PC-9 (cell line): ENCODE results near the gene FBXL17. TPM values are rescaled to one million over a fixed set of nuclear protein-coding genes. Genes with fewer than 3 reads are reported as not detected.

ENCODE experiments used
- BruUV-seq: library from RNA; stranded (reverse); fragments of 400-500 nt; replicated peaks from 2 replicates; lab custom pipeline; 2021; lab: Mats Ljungman, UMichigan
- CTCF ChIA-PET: fragments of 300-600 bp; sonication (Branson Sonifier 250); formaldehyde crosslinking; loops from one replicate; lab custom pipeline; 2022; ENCODE audit warnings: antibody characterized with exemption; lab: Charles Lee
- POLR2A ChIA-PET: fragments of 300-600 bp; sonication (Branson Sonifier 250); formaldehyde crosslinking; loops from one replicate; lab custom pipeline; 2022; ENCODE audit warnings: antibody characterized with exemption; ENCODE audit not compliant: unreplicated experiment; lab: Charles Lee
- DNase-seq, 2 experiments: peaks; one replicate each; pipeline versions ENCODE4 v3.0.0 to v3.0.0-alpha.2; 2015 to 2022; ENCODE audit warnings: mixed read lengths in 1 of 2
- H2AFZ ChIP-seq: fragments of 200-600 bp; sonication (generic); 2 replicates; pipeline ENCODE4 v1.8.1; 2017; ENCODE audit warnings: antibody characterized with exemption
- H3F3A ChIP-seq: fragments of 200-600 bp; sonication (generic); 2 replicates; pipeline ENCODE4 v1.8.1; 2017; ENCODE audit warnings: antibody characterized with exemption, mild to moderate bottlenecking, low read depth; ENCODE audit not compliant: insufficient read depth
- H3K27ac ChIP-seq: fragments of 200-600 bp; sonication (generic); 2 replicates; pipeline ENCODE4 v1.6.1; 2016; ENCODE audit warnings: mixed run types
- H3K27me3 ChIP-seq: fragments of 200-600 bp; sonication (generic); 2 replicates; pipeline ENCODE4 v1.6.1; 2016; ENCODE audit warnings: low read depth, mixed run types; ENCODE audit not compliant: insufficient read depth
- H3K36me3 ChIP-seq: fragments of 200-600 bp; sonication (generic); 2 replicates; pipeline ENCODE4 v1.6.1; 2016; ENCODE audit warnings: low read depth, mixed run types
- H3K4me1 ChIP-seq: fragments of 200-600 bp; sonication (generic); replicated peaks from 2 replicates; pipeline ENCODE4 v1.6.1; 2016; ENCODE audit warnings: mixed run types; ENCODE audit not compliant: insufficient read depth
- H3K4me2 ChIP-seq: fragments of 200-600 bp; sonication (generic); 2 replicates; pipeline ENCODE4 v1.6.1; 2017; ENCODE audit warnings: mixed run types
- H3K4me3 ChIP-seq: fragments of 200-600 bp; sonication (generic); 2 replicates; pipeline ENCODE4 v1.6.1; 2016; ENCODE audit warnings: mixed run types
- H3K79me2 ChIP-seq: fragments of 200-600 bp; sonication (generic); 2 replicates; pipeline ENCODE4 v1.6.1; 2017; ENCODE audit warnings: low read depth, mixed run types
- H3K9me2 ChIP-seq: fragments of 200-600 bp; sonication (generic); 2 replicates; pipeline ENCODE4 v1.8.1; 2017; ENCODE audit warnings: mild to moderate bottlenecking; ENCODE audit not compliant: insufficient read depth
- H3K9me3 ChIP-seq: fragments of 200-600 bp; sonication (generic); 2 replicates; pipeline ENCODE4 v1.8.1; 2016; ENCODE audit warnings: low read depth; ENCODE audit not compliant: insufficient read depth
- H4K20me1 ChIP-seq: fragments of 200-600 bp; sonication (generic); 2 replicates; pipeline ENCODE4 v1.8.1; 2017; ENCODE audit not compliant: insufficient read depth
- EZH2 ChIP-seq: fragments of 200-600 bp; sonication (generic); IDR thresholded peaks from 2 replicates; pipeline ENCODE4 v1.8.0; 2017; ENCODE audit warnings: antibody characterized with exemption, low read depth
- intact Hi-C: fragments of 100-400 bp; cut with micrococcal nuclease; formaldehyde crosslinking; loops from one replicate; pipeline ENCODE4 v1.10.0; 2022; ENCODE audit not compliant: unreplicated experiment
- total RNA-seq: library from RNA; stranded (reverse); gene quantifications from 2 replicates; pipeline ENCODE4 v1.2.3, GENCODE V29; 2021
- TF ChIP-seq, protein P1 (sequence below): fragments of 200-600 bp; sonication (generic); conservative IDR thresholded peaks from 2 replicates; pipeline ENCODE4 v1.6.1; 2017; ENCODE audit warnings: mixed run types, antibody characterized with exemption, mild to moderate bottlenecking, moderate library complexity

The FBXL17 gene
- total RNA-seq, 1 experiment from 2014 or later = 19.5 TPM

GRCh38 chr5:107849118-107849517, 532.8 kb downstream of the FBXL17 start:
- H3K4me2 ChIP-seq = no peak overlapping the region
- H3K27me3 ChIP-seq = no peaks in the 10 kb centered on the region
- no peak overlapping the region for H3K4me3 ChIP-seq
- DNase-seq = no peak
- H3K27ac ChIP-seq = no peak overlapping the region
- no TSS peak for BruUV-seq
- no peaks in the 10 kb centered on the region for H3K4me1 ChIP-seq
- POLR2A ChIA-PET = no interaction called here
- no peaks in the 10 kb centered on the region for H3K36me3 ChIP-seq
- H3K79me2 ChIP-seq = no peaks in the 10 kb centered on the region
- CTCF ChIA-PET = no interaction called here
- no peaks in the 10 kb centered on the region for H3K9me2 ChIP-seq
- no peaks in the 10 kb centered on the region for H3F3A ChIP-seq
- intact Hi-C loops = no loop called here
- no peak overlapping the region for H2AFZ ChIP-seq
- H3K9me3 ChIP-seq = no peaks in the 10 kb centered on the region
- no peak for TF ChIP-seq EZH2
- TF ChIP-seq, protein P1, sequence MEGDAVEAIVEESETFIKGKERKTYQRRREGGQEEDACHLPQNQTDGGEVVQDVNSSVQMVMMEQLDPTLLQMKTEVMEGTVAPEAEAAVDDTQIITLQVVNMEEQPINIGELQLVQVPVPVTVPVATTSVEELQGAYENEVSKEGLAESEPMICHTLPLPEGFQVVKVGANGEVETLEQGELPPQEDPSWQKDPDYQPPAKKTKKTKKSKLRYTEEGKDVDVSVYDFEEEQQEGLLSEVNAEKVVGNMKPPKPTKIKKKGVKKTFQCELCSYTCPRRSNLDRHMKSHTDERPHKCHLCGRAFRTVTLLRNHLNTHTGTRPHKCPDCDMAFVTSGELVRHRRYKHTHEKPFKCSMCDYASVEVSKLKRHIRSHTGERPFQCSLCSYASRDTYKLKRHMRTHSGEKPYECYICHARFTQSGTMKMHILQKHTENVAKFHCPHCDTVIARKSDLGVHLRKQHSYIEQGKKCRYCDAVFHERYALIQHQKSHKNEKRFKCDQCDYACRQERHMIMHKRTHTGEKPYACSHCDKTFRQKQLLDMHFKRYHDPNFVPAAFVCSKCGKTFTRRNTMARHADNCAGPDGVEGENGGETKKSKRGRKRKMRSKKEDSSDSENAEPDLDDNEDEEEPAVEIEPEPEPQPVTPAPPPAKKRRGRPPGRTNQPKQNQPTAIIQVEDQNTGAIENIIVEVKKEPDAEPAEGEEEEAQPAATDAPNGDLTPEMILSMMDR = no peak
- no peaks in the 10 kb centered on the region for H4K20me1 ChIP-seq

- Histone ChIP-seq H3K27me3 (no peaks in the 10 kb centered on the region), H3K4me2 (no peak overlapping the region), H3K9me3 (no peaks in the 10 kb centered on the region), H4K20me1 (no peaks in the 10 kb centered on the region), H2AFZ (no peak overlapping the region), H3K4me3 (no peak overlapping the region), H3K79me2 (no peaks in the 10 kb centered on the region), H3K9me2 (no peaks in the 10 kb centered on the region), H3F3A (no peaks in the 10 kb centered on the region), H3K27ac (no peak overlapping the region), H3K36me3 (no peaks in the 10 kb centered on the region), H3K4me1 (no peaks in the 10 kb centered on the region)
- no TSS peak for BruUV-seq
- ChIA-PET CTCF (no interaction called here), POLR2A (no interaction called here)
- intact Hi-C loops = no loop called here
- TF ChIP-seq, protein P1 = no peak
- TF ChIP-seq EZH2 = no peak
- DNase-seq = no peak
Measured at GRCh38 chr5:107840592-107840991, 541.3 kb downstream of the FBXL17 start.

- H3K27me3 ChIP-seq = no peaks in the 10 kb centered on the region
- no peaks in the 10 kb centered on the region for H3K79me2 ChIP-seq
- no peaks in the 10 kb centered on the region for H3K9me2 ChIP-seq
- no peak overlapping the region for H3K4me3 ChIP-seq
- no peaks in the 10 kb centered on the region for H3F3A ChIP-seq
- no peak overlapping the region for H2AFZ ChIP-seq
- no peak overlapping the region for H3K4me2 ChIP-seq
- no peaks in the 10 kb centered on the region for H3K4me1 ChIP-seq
- TF ChIP-seq, protein P1 = no peak
- TF ChIP-seq EZH2 = no peak
- H3K36me3 ChIP-seq = no peaks in the 10 kb centered on the region
- ChIA-PET POLR2A (no interaction called here), CTCF (no interaction called here)
- no peak overlapping the region for H3K27ac ChIP-seq
- H4K20me1 ChIP-seq = no peaks in the 10 kb centered on the region
- DNase-seq = no peak
- no TSS peak for BruUV-seq
- intact Hi-C loops = no loop called here
- no peaks in the 10 kb centered on the region for H3K9me3 ChIP-seq
Measured at GRCh38 chr5:107840161-107840560, 541.7 kb downstream of the FBXL17 start.
